Endothelial cell of umbilical vein (primary cell): ENCODE measurements around the gene SPRR1A.

Experiments
- CTCF ChIP-seq, 2 donors: IDR thresholded peaks; 1 replicate in 1 of 2; 2 replicates in 1 of 2; pipeline ENCODE4 v1.5.1; 2011; ENCODE audit warnings: low read length in 2 of 2, mild to moderate bottlenecking in 2 of 2, moderate library complexity in 2 of 2, control low read depth in 1 of 2, inconsistent platforms in 1 of 2, low read depth in 1 of 2; ENCODE audit not compliant: insufficient read depth in 1 of 2; ENCODE audit errors: extremely low read depth in 1 of 2
- EZH2 ChIP-seq: IDR thresholded peaks from 2 replicates; pipeline ENCODE4 v1.6.1; 2012; ENCODE audit warnings: borderline replicate concordance, low read depth, mild to moderate bottlenecking, moderate library complexity, low read length, inconsistent platforms; ENCODE audit not compliant: severe bottlenecking
- FOS ChIP-seq: IDR thresholded peaks from 2 replicates; pipeline ENCODE4 v1.6.1; 2011; ENCODE audit warnings: mild to moderate bottlenecking, low read length, moderate library complexity, borderline replicate concordance; ENCODE audit not compliant: insufficient read depth
- GATA2 ChIP-seq: IDR thresholded peaks from 2 replicates; pipeline ENCODE4 v1.7.0; 2011; ENCODE audit warnings: low read depth, mild to moderate bottlenecking, moderate library complexity, mixed read lengths, low read length; ENCODE audit not compliant: insufficient read length, insufficient read depth
- JUN ChIP-seq: IDR thresholded peaks from 2 replicates; pipeline ENCODE4 v1.6.1; 2011; ENCODE audit warnings: borderline replicate concordance, low read depth; ENCODE audit not compliant: insufficient read length, insufficient read depth
- MAX ChIP-seq: IDR thresholded peaks from 2 replicates; pipeline ENCODE4 v1.6.1; 2011; ENCODE audit not compliant: insufficient read depth, insufficient read length
- MYC ChIP-seq: IDR thresholded peaks from one replicate; pipeline ENCODE4 v1.6.1; 2011; ENCODE audit warnings: mild to moderate bottlenecking, low read depth, low read length
- POLR2A ChIP-seq: IDR thresholded peaks from 2 replicates; pipeline ENCODE4 v1.6.1; 2012; ENCODE audit warnings: low read depth, mild to moderate bottlenecking, control low read depth, low read length
- POLR2AphosphoS5 ChIP-seq: IDR thresholded peaks from 2 replicates; pipeline ENCODE4 v1.6.1; 2012; ENCODE audit warnings: low read depth, mild to moderate bottlenecking, control low read depth, low read length, moderate library complexity; ENCODE audit not compliant: insufficient read depth

- TF ChIP-seq CTCF (IDR thresholded peaks at IDR 0.05; ENCODE audit: extremely low read depth in 1 of 2, insufficient read depth in 1 of 2, low read depth in 1 of 2, low read length in 2 of 2) (no peak), POLR2A (no peak), MAX (no peak), JUN (no peak), MYC (no peak), GATA2 (no peak), POLR2AphosphoS5 (no peak), EZH2 (no peak), FOS (no peak)
Measured at GRCh38 chr1:152986578-152986977, 2.7 kb downstream of the SPRR1A start.
